Cardiac muscle cell (in vitro differentiated cells and primary cell): ENCODE data around the gene TSPAN7. TPM values are rescaled to one million over a fixed set of nuclear protein-coding genes. Genes with fewer than 3 reads are reported as not detected.

Source experiments
- DNase-seq, 2 donors: peaks; one replicate each; pipeline versions ENCODE4 v3.0.0 to v3.0.0-alpha.2; 2010 to 2017; ENCODE audit warnings: low read depth in 1 of 2, low spot score in 1 of 2
- H3K27ac ChIP-seq: fragments of 200-600 bp; sonication (generic); 2 replicates; pipeline ENCODE4 v1.5.1; 2016
- H3K27me3 ChIP-seq: fragments of 200-600 bp; sonication (generic); 2 replicates; pipeline ENCODE4 v1.6.0; 2016; ENCODE audit warnings: control low read depth
- H3K36me3 ChIP-seq: fragments of 200-600 bp; sonication (generic); 2 replicates; pipeline ENCODE4 v1.5.1; 2016; ENCODE audit warnings: control low read depth
- H3K4me1 ChIP-seq: fragments of 200-600 bp; sonication (generic); 2 replicates; pipeline ENCODE4 v1.8.1; 2017; ENCODE audit warnings: low read depth, mild to moderate bottlenecking, mixed run types
- H3K4me3 ChIP-seq: fragments of 200-600 bp; sonication (generic); 2 replicates; pipeline ENCODE4 v1.5.1; 2016; ENCODE audit warnings: mild to moderate bottlenecking
- H3K9me3 ChIP-seq: fragments of 200-600 bp; sonication (generic); 2 replicates; pipeline ENCODE4 v1.5.1; 2017; ENCODE audit warnings: low read depth, mild to moderate bottlenecking, control low read depth
- CTCF ChIP-seq: IDR thresholded peaks from 2 replicates; pipeline ENCODE4 v1.5.1; 2012; ENCODE audit warnings: low read depth, mild to moderate bottlenecking, low read length
- polyA plus RNA-seq: library from polyadenylated mRNA; unstranded; fragments of >200 nt; fragmentation: Nextera tagmentation; extraction: Ambion mirVana; gene quantifications from 2 replicates; pipeline ENCODE4 v1.2.1, GENCODE V29; 2016
- total RNA-seq: library from RNA; depleted of rRNA; stranded (reverse); fragments of >200 nt; gene quantifications from 2 replicates; pipeline ENCODE4 v1.2.3, GENCODE V29; 2016

TSPAN7 gene
- total and polyA plus RNA-seq, 2 experiments from 2014 or later, result 23.1 to 41.4 TPM

GRCh38 chrX:38654302-38654701 is 93.0 kb downstream of the TSPAN7 start:
- Histone ChIP-seq H3K4me1 (peaks cover 8% of the 10 kb centered on the region), H3K36me3 (no peaks in the 10 kb centered on the region), H3K27me3 (no peaks in the 10 kb centered on the region), H3K4me3 (no peak overlapping the region), H3K9me3 (no peaks in the 10 kb centered on the region), H3K27ac (no peak overlapping the region)
- TF ChIP-seq CTCF, result peak; percentile 50
- peak; percentile 57 to 61 for DNase-seq

- Histone ChIP-seq H3K27ac (no peak overlapping the region), H3K9me3 (no peaks in the 10 kb centered on the region), H3K27me3 (no peaks in the 10 kb centered on the region), H3K4me3 (no peak overlapping the region), H3K36me3 (no peaks in the 10 kb centered on the region), H3K4me1 (peaks cover 8% of the 10 kb centered on the region)
- TF ChIP-seq CTCF, result no peak
- no peak for DNase-seq
Observed at GRCh38 chrX:38656350-38656915, 95.1 kb downstream of the TSPAN7 start.

- peaks cover 8% of the 10 kb centered on the region for H3K4me1 ChIP-seq
- H3K36me3 ChIP-seq, result no peaks in the 10 kb centered on the region
- no peak overlapping the region for H3K4me3 ChIP-seq
- no peak for DNase-seq
- H3K9me3 ChIP-seq, result no peaks in the 10 kb centered on the region
- H3K27me3 ChIP-seq, result no peaks in the 10 kb centered on the region
- no peak for TF ChIP-seq CTCF
- no peak overlapping the region for H3K27ac ChIP-seq
Observed at GRCh38 chrX:38657562-38657961, 96.2 kb downstream of the TSPAN7 start.

GRCh38 chrX:38660395-38661102 is 99.2 kb downstream of the TSPAN7 start:
- H3K36me3 ChIP-seq, result no peaks in the 10 kb centered on the region
- H3K27ac ChIP-seq, result no peak overlapping the region
- H3K27me3 ChIP-seq, result no peaks in the 10 kb centered on the region
- H3K4me1 ChIP-seq, result peaks cover 8% of the 10 kb centered on the region
- no peaks in the 10 kb centered on the region for H3K9me3 ChIP-seq
- H3K4me3 ChIP-seq, result no peak overlapping the region
- no peak for TF ChIP-seq CTCF
- no peak for DNase-seq

- peaks cover 8% of the 10 kb centered on the region for H3K4me1 ChIP-seq
- DNase-seq, result no peak
- no peak overlapping the region for H3K27ac ChIP-seq
- no peaks in the 10 kb centered on the region for H3K9me3 ChIP-seq
- no peaks in the 10 kb centered on the region for H3K36me3 ChIP-seq
- H3K4me3 ChIP-seq, result no peak overlapping the region
- no peaks in the 10 kb centered on the region for H3K27me3 ChIP-seq
- no peak for TF ChIP-seq CTCF
Observed at GRCh38 chrX:38661103-38661441, 99.7 kb downstream of the TSPAN7 start.
